GM13976 (cell line): ENCODE measurements around the gene NEK8.
"Not testable (repeated sequence)": the region's sequence is repeated elsewhere in the genome, so short reads cannot be mapped to it uniquely, and the experiment has no call there.

Experiments used
- DNase-seq: peaks from one replicate; pipeline ENCODE4 v3.0.0; 2012; ENCODE audit warnings: low spot score
- CTCF ChIP-seq: IDR thresholded peaks from 2 replicates; pipeline ENCODE4 v1.5.1; 2012; ENCODE audit warnings: borderline replicate concordance, mild to moderate bottlenecking; ENCODE audit not compliant: insufficient read depth; ENCODE audit errors: extremely low read depth, missing control alignments, control extremely low read depth
- in situ Hi-C: fragments of 300-500 bp; cut with MboI; formaldehyde crosslinking; loops from one replicate; pipeline ENCODE4 v1.12.0; 2022; ENCODE audit warnings: low sequenced_read_pairs, mixed read lengths, inconsistent platforms; ENCODE audit not compliant: unreplicated experiment

The NEK8 gene

GRCh38 chr17:28726226-28726626 is 2.4 kb upstream of the NEK8 start, which contains the start of gene TLCD1:
TLCD1 (minus strand) TSS chr17:28726233; CDS start chr17:28726097, 136 bp downstream.
- DNase-seq, result peak; percentile 86
- no peak for TF ChIP-seq CTCF
- in situ Hi-C loops, result loop anchor here (25.0 kb wide), 1 partner anchor 386 kb away; no protein-coding TSS in a partner anchor

GRCh38 chr17:28726627-28727491 is 1.7 kb upstream of the NEK8 start:
- peak; percentile 87 for DNase-seq
- in situ Hi-C loops, result loop anchor here (25.0 kb wide), 1 partner anchor 385 kb away; no protein-coding TSS in a partner anchor
- peak; percentile 99 for TF ChIP-seq CTCF

- in situ Hi-C loops, result loop anchor here (25.0 kb wide), 1 partner anchor 382 kb away; no protein-coding TSS in a partner anchor
- no peak for TF ChIP-seq CTCF
- no peak for DNase-seq
Observed at GRCh38 chr17:28729950-28730330, 1.4 kb downstream of the NEK8 start.

GRCh38 chr17:28733346-28733745 is 4.8 kb downstream of the NEK8 start:
- in situ Hi-C loops, result loop anchor here (25.0 kb wide), 1 partner anchor 379 kb away; no protein-coding TSS in a partner anchor
- no peak for DNase-seq
- TF ChIP-seq CTCF, result no peak

GRCh38 chr17:28734712-28735241 is 6.2 kb downstream of the NEK8 start:
- no peak for TF ChIP-seq CTCF
- no peak for DNase-seq
- in situ Hi-C loops, result loop anchor here (25.0 kb wide), 1 partner anchor 378 kb away; no protein-coding TSS in a partner anchor

GRCh38 chr17:28735242-28735722 is 6.7 kb downstream of the NEK8 start:
- in situ Hi-C loops, result loop anchor here (25.0 kb wide), 1 partner anchor 377 kb away; no protein-coding TSS in a partner anchor
- DNase-seq, result no peak
- TF ChIP-seq CTCF, result no peak

GRCh38 chr17:28735913-28736769 is 7.6 kb downstream of the NEK8 start:
- DNase-seq, result not testable (repeated sequence)
- in situ Hi-C loops, result loop anchor here (25.0 kb wide), 1 partner anchor 376 kb away; no protein-coding TSS in a partner anchor
